Left ventricle myocardium inferior (tissue), 1 donor: Measurements from ENCODE around the gene ADGRA3. TPM values are rescaled to one million over a fixed set of nuclear protein-coding genes. Genes with fewer than 3 reads are reported as not detected.

Source experiments
- DNase-seq: peaks from one replicate; pipeline ENCODE4 v3.0.0-alpha.2; 2020
- H3K27ac ChIP-seq: fragments of 200-600 bp; replicated peaks from 2 replicates; pipeline ENCODE4 v1.8.0; 2021
- H3K27me3 ChIP-seq: fragments of 200-600 bp; 2 replicates; pipeline ENCODE4 v1.8.0; 2021; ENCODE audit warnings: low read depth
- H3K36me3 ChIP-seq: fragments of 200-600 bp; 2 replicates; pipeline ENCODE4 v1.8.0; 2021
- H3K4me1 ChIP-seq: fragments of 200-600 bp; 2 replicates; pipeline ENCODE4 v1.8.0; 2021
- H3K4me3 ChIP-seq: fragments of 200-600 bp; 2 replicates; pipeline ENCODE4 v1.8.0; 2021; ENCODE audit warnings: mild to moderate bottlenecking, moderate library complexity
- H3K9me3 ChIP-seq: fragments of 200-600 bp; replicated peaks from 2 replicates; pipeline ENCODE4 v1.8.0; 2021
- intact Hi-C: fragments of 100-400 bp; cut with micrococcal nuclease; formaldehyde crosslinking; loops from one replicate; pipeline ENCODE4 v1.11.0; 2022
- total RNA-seq: library from RNA; stranded (reverse); fragmentation: NEBNext Ultra II Directional; extraction: Animal tissue kit (Norgen Biotek cat#: 25700); gene quantifications from one replicate; pipeline ENCODE4 v1.2.1, GENCODE V29; 2021
- TF ChIP-seq, protein P1 (sequence below): fragments of 200-600 bp; IDR thresholded peaks from 2 replicates; pipeline ENCODE4 v1.8.0; 2021; ENCODE audit warnings: antibody characterized with exemption, mild to moderate bottlenecking, borderline replicate concordance
- donor health status: DM: no; HTN: yes; CAD: no; lungs with severe emphysema.

Gene ADGRA3
- total RNA-seq, 1 donor from 2014 or later, result 26.9 TPM

DNA sequence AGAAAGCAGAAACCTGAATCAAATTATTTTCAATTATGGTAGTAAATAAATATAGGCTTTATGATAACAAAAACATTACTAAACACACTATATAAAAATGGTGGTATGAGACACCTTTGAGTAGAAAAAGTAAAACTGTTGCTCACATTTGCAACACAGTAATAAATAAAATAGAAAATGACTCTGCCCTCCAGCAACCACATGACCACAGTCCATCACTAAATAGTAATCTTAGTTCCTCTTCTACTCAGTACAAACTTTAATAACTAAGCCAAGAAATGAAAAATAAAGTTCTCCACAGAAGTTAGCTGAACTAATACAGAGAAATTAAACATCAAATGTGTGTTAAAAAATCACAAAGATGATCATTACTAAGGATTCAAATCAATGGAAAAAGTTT is 108.5 kb downstream of the ADGRA3 start:
- Histone ChIP-seq H3K4me3 (no peak overlapping the region), H3K9me3 (no peaks in the 10 kb centered on the region), H3K27me3 (no peaks in the 10 kb centered on the region), H3K4me1 (no peaks in the 10 kb centered on the region), H3K27ac (no peak overlapping the region), H3K36me3 (peaks cover 5% of the 10 kb centered on the region)
- intact Hi-C loops, result no loop called here
- DNase-seq, result no peak
- TF ChIP-seq, protein P1, sequence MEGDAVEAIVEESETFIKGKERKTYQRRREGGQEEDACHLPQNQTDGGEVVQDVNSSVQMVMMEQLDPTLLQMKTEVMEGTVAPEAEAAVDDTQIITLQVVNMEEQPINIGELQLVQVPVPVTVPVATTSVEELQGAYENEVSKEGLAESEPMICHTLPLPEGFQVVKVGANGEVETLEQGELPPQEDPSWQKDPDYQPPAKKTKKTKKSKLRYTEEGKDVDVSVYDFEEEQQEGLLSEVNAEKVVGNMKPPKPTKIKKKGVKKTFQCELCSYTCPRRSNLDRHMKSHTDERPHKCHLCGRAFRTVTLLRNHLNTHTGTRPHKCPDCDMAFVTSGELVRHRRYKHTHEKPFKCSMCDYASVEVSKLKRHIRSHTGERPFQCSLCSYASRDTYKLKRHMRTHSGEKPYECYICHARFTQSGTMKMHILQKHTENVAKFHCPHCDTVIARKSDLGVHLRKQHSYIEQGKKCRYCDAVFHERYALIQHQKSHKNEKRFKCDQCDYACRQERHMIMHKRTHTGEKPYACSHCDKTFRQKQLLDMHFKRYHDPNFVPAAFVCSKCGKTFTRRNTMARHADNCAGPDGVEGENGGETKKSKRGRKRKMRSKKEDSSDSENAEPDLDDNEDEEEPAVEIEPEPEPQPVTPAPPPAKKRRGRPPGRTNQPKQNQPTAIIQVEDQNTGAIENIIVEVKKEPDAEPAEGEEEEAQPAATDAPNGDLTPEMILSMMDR, result no peak

DNA sequence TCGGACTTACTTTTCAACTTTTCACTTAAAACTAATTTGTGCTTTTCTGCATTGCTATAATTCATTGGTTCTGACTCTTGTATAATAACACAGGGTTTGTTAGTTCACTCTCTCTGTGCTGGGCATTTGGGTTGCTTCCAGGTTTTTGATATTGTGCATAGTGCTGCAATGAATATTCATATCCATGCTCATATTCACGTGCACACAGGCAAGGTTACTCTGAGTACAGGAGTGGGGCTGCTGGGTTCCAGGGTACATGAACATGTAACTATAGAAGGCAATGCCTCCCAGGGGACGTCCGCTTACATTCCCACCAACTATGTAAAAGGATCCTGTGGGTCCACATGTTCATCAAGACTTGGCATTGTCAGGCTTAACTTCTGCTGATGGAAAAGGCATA is 117.2 kb downstream of the ADGRA3 start:
- no peak for DNase-seq
- Histone ChIP-seq H3K9me3 (no peaks in the 10 kb centered on the region), H3K4me1 (no peaks in the 10 kb centered on the region), H3K27ac (no peak overlapping the region), H3K36me3 (peaks cover 22% of the 10 kb centered on the region), H3K4me3 (no peak overlapping the region), H3K27me3 (no peaks in the 10 kb centered on the region)
- intact Hi-C loops, result loop anchor here (5.0 kb wide), 1 partner anchor 611 kb away; no protein-coding TSS in a partner anchor
- TF ChIP-seq, protein P1, result no peak

DNA sequence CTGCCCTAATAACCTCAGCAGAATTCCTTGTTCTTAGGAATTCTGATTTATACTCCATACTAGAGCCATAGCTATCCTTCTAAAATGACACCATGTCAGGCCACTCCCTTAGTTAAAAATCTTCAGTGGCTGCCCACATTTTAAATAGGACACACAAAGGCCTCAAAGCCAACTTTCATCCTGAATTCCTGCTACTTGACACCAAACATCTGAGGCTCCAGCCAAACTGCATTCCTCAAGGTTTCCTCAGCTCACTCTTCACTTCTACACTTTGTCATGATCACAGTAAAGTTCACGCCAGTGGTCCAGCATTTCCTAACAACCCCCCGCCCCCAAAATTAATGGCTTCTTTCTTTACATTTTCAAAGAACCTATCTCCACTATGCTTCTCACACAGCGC is 124.3 kb downstream of the ADGRA3 start:
- Histone ChIP-seq H3K36me3 (peaks cover 18% of the 10 kb centered on the region), H3K4me1 (peaks cover 3% of the 10 kb centered on the region), H3K4me3 (no peak overlapping the region), H3K9me3 (no peaks in the 10 kb centered on the region), H3K27ac (no peak overlapping the region), H3K27me3 (no peaks in the 10 kb centered on the region)
- intact Hi-C loops, result no loop called here
- TF ChIP-seq, protein P1, result no peak
- no peak for DNase-seq

DNA sequence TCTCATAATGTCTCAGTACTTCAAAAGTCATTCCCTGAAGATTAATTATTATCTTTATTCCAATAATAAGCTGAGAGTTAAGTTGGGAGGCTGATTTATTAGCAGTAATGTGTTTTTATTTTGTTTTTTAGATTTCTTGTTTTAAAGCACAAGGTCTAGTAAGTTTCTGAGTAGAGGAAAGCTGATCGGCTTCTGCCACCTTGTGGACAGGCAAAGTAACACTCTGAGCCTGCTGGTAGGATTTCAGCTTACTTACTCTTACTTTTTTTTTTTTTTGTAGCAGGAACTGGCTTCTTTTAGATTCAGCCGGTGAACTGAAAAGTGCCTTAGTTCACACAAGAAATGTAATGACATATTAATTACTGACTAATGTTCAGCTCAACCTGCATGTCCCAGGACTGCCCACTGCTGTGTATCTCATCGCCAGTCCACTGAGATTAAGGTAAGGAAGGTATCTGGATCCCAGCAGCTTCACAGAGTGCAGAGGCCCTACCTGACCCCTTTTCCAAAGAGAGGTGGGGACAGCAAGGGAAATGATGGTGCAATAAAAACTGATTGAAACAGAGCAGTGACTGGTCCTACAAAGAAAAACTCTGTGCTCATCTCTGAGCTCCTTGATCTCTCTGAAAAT is 126.5 kb downstream of the ADGRA3 start:
- Histone ChIP-seq H3K27ac (no peak overlapping the region), H3K27me3 (no peaks in the 10 kb centered on the region), H3K4me1 (peaks cover 11% of the 10 kb centered on the region), H3K4me3 (no peak overlapping the region), H3K9me3 (no peaks in the 10 kb centered on the region), H3K36me3 (peaks cover 18% of the 10 kb centered on the region)
- DNase-seq, result no peak
- TF ChIP-seq, protein P1, result peak; percentile 80
- intact Hi-C loops, result no loop called here

DNA sequence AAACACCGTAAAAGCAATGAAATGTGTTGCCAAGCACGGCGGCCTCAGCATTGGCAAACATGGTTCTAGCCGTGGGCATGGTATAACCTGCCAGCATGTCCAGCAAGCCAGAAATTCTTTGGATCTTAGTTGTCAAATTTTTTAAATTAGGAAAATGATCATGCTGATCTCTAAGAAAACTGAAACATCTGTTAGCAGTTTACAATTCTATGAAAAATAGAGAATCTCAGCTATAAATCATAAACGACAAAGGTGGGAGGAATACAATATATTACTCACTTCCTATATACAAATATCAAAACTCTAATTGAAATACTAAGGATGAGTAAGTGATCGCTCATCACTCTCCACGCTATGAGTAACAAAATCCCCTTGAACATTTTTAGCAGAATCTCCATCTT is 130.3 kb downstream of the ADGRA3 start:
- DNase-seq, result no peak
- peaks cover 15% of the 10 kb centered on the region for H3K36me3 ChIP-seq
- no peak overlapping the region for H3K4me3 ChIP-seq
- no peaks in the 10 kb centered on the region for H3K27me3 ChIP-seq
- intact Hi-C loops, result no loop called here
- H3K4me1 ChIP-seq, result peaks cover 22% of the 10 kb centered on the region
- H3K9me3 ChIP-seq, result no peaks in the 10 kb centered on the region
- TF ChIP-seq, protein P1, result no peak
- no peak overlapping the region for H3K27ac ChIP-seq
